Peyer's patch (tissue), 4 donors: ENCODE results near the gene PMS2.

Experiments used
- CTCF ChIP-seq, 6 experiments: fragments of 450-650 bp in 4 of 6; fragments of 200-600 bp in 2 of 6; sonication (generic) in 1 of 6; IDR thresholded peaks; one replicate each; pipeline ENCODE4 v1.5.1; 2017 to 2019; ENCODE audit warnings: antibody characterized with exemption in 6 of 6, mild to moderate bottlenecking in 3 of 6, moderate library complexity in 1 of 6
- POLR2A ChIP-seq, 2 donors: fragments of 450-650 bp; IDR thresholded peaks; one replicate each; pipeline ENCODE4 v1.5.1; 2017; ENCODE audit warnings: antibody characterized with exemption in 2 of 2, mild to moderate bottlenecking in 2 of 2, moderate library complexity in 2 of 2

GRCh38 chr7:6056616-6057015 is 47.8 kb upstream of the PMS2 start:
- TF ChIP-seq POLR2A (IDR thresholded peaks at IDR 0.05) (no peak), CTCF (IDR thresholded peaks at IDR 0.05) (no peak)
